HEK293 (cell line): ENCODE data around the gene PLIN5.

Experiments used
- CTCF ChIA-PET: fragments of 350-600 bp; formaldehyde crosslinking; extraction: SDS; loops from one replicate; lab custom pipeline; 2021; ENCODE audit warnings: antibody characterized with exemption; lab: Yijun Ruan, JAX
- POLR2A ChIA-PET: fragments of 300-600 bp; formaldehyde crosslinking; extraction: SDS; loops from one replicate; lab custom pipeline; 2020; ENCODE audit warnings: antibody characterized with exemption, inconsistent platforms; lab: Yijun Ruan, JAX
- H3K27ac ChIP-seq: fragments of 200-500 bp; sonication (Bioruptor generic); 2 replicates; pipeline ENCODE4 v1.5.1; 2014; ENCODE audit warnings: low read depth, low read length, control low read depth, inconsistent platforms; ENCODE audit errors: extremely low read depth
- H3K36me3 ChIP-seq, 2 experiments: fragments of 200-500 bp in 1 of 2; sonication (Bioruptor generic) in 1 of 2; 1 replicate in 1 of 2; 2 replicates in 1 of 2; pipeline ENCODE4 v1.5.1; 2014 to 2017; ENCODE audit warnings: inconsistent platforms in 2 of 2, low read length in 2 of 2; ENCODE audit not compliant: control insufficient read depth in 2 of 2, insufficient read depth in 1 of 2
- H3K4me1 ChIP-seq: fragments of 200-500 bp; sonication (Bioruptor generic); 2 replicates; pipeline ENCODE4 v1.5.1; 2014; ENCODE audit warnings: mild to moderate bottlenecking, low read length, inconsistent platforms; ENCODE audit not compliant: control insufficient read depth, insufficient read depth
- H3K4me3 ChIP-seq: 2 replicates; pipeline ENCODE4 v1.5.1; 2011; ENCODE audit warnings: low read depth, mild to moderate bottlenecking, control low read depth, low read length, moderate library complexity
- H3K9me3 ChIP-seq: fragments of 200-500 bp; sonication (Bioruptor generic); 2 replicates; pipeline ENCODE4 v1.5.1; 2014; ENCODE audit warnings: low read depth, low read length, inconsistent platforms; ENCODE audit not compliant: control insufficient read depth, insufficient read depth
- BCL11A ChIP-seq: fragments of 450-650 bp; formaldehyde crosslinking; IDR thresholded peaks from 2 replicates; pipeline ENCODE4 v1.5.1; 2016; ENCODE audit warnings: low read depth, missing biosample characterization, missing genetic modification characterization
- FEZF1 ChIP-seq: fragments of 450-650 bp; formaldehyde crosslinking; IDR thresholded peaks from 2 replicates; pipeline ENCODE4 v1.5.1; 2016; ENCODE audit warnings: missing biosample characterization, missing genetic modification characterization
- GLIS2 ChIP-seq: fragments of 450-650 bp; formaldehyde crosslinking; IDR thresholded peaks from 2 replicates; pipeline ENCODE4 v1.5.1; 2016; ENCODE audit warnings: missing biosample characterization, missing genetic modification characterization
- HOXC10 ChIP-seq: sonication (generic); formaldehyde crosslinking; IDR thresholded peaks from 2 replicates; pipeline ENCODE4 v1.8.1; 2023; ENCODE audit warnings: mild to moderate bottlenecking, missing genetic modification reagents
- IKZF3 ChIP-seq: fragments of 450-650 bp; IDR thresholded peaks from 2 replicates; pipeline ENCODE4 v1.5.0; 2018; ENCODE audit warnings: missing biosample characterization, mild to moderate bottlenecking, missing genetic modification characterization, moderate library complexity
- KLF9 ChIP-seq: fragments of 450-650 bp; formaldehyde crosslinking; IDR thresholded peaks from 2 replicates; pipeline ENCODE4 v1.5.1; 2016; ENCODE audit warnings: missing biosample characterization, missing genetic modification characterization, low read depth
- SP2 ChIP-seq: fragments of 450-650 bp; formaldehyde crosslinking; IDR thresholded peaks from 2 replicates; pipeline ENCODE4 v1.5.1; 2016; ENCODE audit warnings: missing biosample characterization, missing genetic modification characterization
- ZIC2 ChIP-seq: fragments of 450-650 bp; formaldehyde crosslinking; IDR thresholded peaks from 2 replicates; pipeline ENCODE4 v1.5.1; 2016; ENCODE audit warnings: missing biosample characterization, missing genetic modification characterization
- ZNF16 ChIP-seq: fragments of 450-650 bp; formaldehyde crosslinking; IDR thresholded peaks from 2 replicates; pipeline ENCODE4 v1.5.1; 2016; ENCODE audit warnings: low read depth, missing biosample characterization, missing genetic modification characterization
- ZNF18 ChIP-seq: fragments of 450-650 bp; formaldehyde crosslinking; IDR thresholded peaks from 2 replicates; pipeline ENCODE4 v1.5.1; 2016; ENCODE audit warnings: missing biosample characterization, missing genetic modification characterization
- ZNF292 ChIP-seq: fragments of 450-650 bp; formaldehyde crosslinking; IDR thresholded peaks from 2 replicates; pipeline ENCODE4 v1.5.1; 2016; ENCODE audit warnings: low read depth, missing biosample characterization, missing genetic modification characterization, borderline replicate concordance
- ZNF501 ChIP-seq: fragments of 450-650 bp; formaldehyde crosslinking; IDR thresholded peaks from 2 replicates; pipeline ENCODE4 v1.5.1; 2016; ENCODE audit warnings: missing biosample characterization, missing genetic modification characterization
- ZNF514 ChIP-seq: fragments of 450-650 bp; formaldehyde crosslinking; IDR thresholded peaks from 2 replicates; pipeline ENCODE4 v1.5.1; 2016; ENCODE audit warnings: missing biosample characterization, missing genetic modification characterization
- ZNF654 ChIP-seq: fragments of 450-650 bp; formaldehyde crosslinking; IDR thresholded peaks from 2 replicates; pipeline ENCODE4 v1.5.1; 2016; ENCODE audit warnings: low read depth, missing biosample characterization, missing genetic modification characterization
- ZNF660 ChIP-seq: fragments of 450-650 bp; IDR thresholded peaks from 2 replicates; pipeline ENCODE4 v1.5.1; 2018; ENCODE audit warnings: missing biosample characterization, mild to moderate bottlenecking, missing genetic modification characterization
- ZNF670 ChIP-seq: fragments of 450-650 bp; formaldehyde crosslinking; IDR thresholded peaks from 2 replicates; pipeline ENCODE4 v1.5.1; 2016; ENCODE audit warnings: missing biosample characterization, missing genetic modification characterization, low read depth
- ZSCAN4 ChIP-seq: fragments of 450-650 bp; formaldehyde crosslinking; IDR thresholded peaks from 2 replicates; pipeline ENCODE4 v1.5.1; 2017; ENCODE audit warnings: missing biosample characterization, missing genetic modification characterization
- TF ChIP-seq, protein P1 (sequence below): fragments of 450-650 bp; formaldehyde crosslinking; IDR thresholded peaks from 2 replicates; pipeline ENCODE4 v1.5.1; 2016; ENCODE audit warnings: missing biosample characterization, missing genetic modification characterization
- TF ChIP-seq, protein P2 (sequence below): fragments of 450-650 bp; formaldehyde crosslinking; IDR thresholded peaks from 2 replicates; pipeline ENCODE4; 2016; ENCODE audit warnings: missing biosample characterization, missing genetic modification characterization
- TF ChIP-seq, protein P3 (sequence below): fragments of 450-650 bp; formaldehyde crosslinking; conservative IDR thresholded peaks from 2 replicates; pipeline ENCODE4 v1.5.1; 2016; ENCODE audit warnings: low read depth, missing biosample characterization, missing genetic modification characterization
- TF ChIP-seq, protein P4 (sequence below): fragments of 450-650 bp; formaldehyde crosslinking; IDR thresholded peaks from 2 replicates; pipeline ENCODE4 v1.5.1; 2016; ENCODE audit warnings: missing biosample characterization, missing genetic modification characterization

The PLIN5 gene

GRCh38 chr19:4557144-4557970 is 22.3 kb upstream of the PLIN5 start:
- Histone ChIP-seq H3K36me3 (peaks cover 0 to 34% of the 10 kb centered on the region in 2 experiments; a peak in 2 of 3 replicates), H3K4me3 (no peak overlapping the region), H3K9me3 (no peaks in the 10 kb centered on the region), H3K27ac (no peak overlapping the region), H3K4me1 (no peaks in the 10 kb centered on the region)
- TF ChIP-seq ZNF18 (tag by site-specific recombination) (no peak), ZNF501 (tag by site-specific recombination) (no peak), ZNF16 (tag by site-specific recombination) (peak; percentile 94), SP2 (tag by site-specific recombination) (no peak; the same call in 1 of the 2 replicates), GLIS2 (tag by site-specific recombination) (0 out of 2 replicates have a peak, but pooled peaks have one; percentile 23), ZNF654 (peak; percentile 5; the same call in 1 of the 2 replicates), BCL11A (peak; percentile 47)
- TF ChIP-seq, protein P1, sequence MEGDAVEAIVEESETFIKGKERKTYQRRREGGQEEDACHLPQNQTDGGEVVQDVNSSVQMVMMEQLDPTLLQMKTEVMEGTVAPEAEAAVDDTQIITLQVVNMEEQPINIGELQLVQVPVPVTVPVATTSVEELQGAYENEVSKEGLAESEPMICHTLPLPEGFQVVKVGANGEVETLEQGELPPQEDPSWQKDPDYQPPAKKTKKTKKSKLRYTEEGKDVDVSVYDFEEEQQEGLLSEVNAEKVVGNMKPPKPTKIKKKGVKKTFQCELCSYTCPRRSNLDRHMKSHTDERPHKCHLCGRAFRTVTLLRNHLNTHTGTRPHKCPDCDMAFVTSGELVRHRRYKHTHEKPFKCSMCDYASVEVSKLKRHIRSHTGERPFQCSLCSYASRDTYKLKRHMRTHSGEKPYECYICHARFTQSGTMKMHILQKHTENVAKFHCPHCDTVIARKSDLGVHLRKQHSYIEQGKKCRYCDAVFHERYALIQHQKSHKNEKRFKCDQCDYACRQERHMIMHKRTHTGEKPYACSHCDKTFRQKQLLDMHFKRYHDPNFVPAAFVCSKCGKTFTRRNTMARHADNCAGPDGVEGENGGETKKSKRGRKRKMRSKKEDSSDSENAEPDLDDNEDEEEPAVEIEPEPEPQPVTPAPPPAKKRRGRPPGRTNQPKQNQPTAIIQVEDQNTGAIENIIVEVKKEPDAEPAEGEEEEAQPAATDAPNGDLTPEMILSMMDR (tag by site-specific recombination): 0 out of 2 replicates have a peak, but pooled peaks have one; percentile 44
- TF ChIP-seq, protein P2, sequence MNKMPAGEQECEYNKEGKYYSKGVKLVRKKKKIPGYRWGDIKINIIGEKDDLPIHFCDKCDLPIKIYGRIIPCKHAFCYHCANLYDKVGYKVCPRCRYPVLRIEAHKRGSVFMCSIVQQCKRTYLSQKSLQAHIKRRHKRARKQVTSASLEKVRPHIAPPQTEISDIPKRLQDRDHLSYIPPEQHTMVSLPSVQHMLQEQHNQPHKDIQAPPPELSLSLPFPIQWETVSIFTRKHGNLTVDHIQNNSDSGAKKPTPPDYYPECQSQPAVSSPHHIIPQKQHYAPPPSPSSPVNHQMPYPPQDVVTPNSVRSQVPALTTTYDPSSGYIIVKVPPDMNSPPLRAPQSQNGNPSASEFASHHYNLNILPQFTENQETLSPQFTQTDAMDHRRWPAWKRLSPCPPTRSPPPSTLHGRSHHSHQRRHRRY (tag by site-specific recombination): no peak
- ChIA-PET CTCF (interaction anchor here (0.6 to 1.7 kb wide), 4 partner anchors 9 to 79 kb away, joined by 3 to 11 read pairs (median 6); no protein-coding TSS in a partner anchor), POLR2A (no interaction called here)

DNA sequence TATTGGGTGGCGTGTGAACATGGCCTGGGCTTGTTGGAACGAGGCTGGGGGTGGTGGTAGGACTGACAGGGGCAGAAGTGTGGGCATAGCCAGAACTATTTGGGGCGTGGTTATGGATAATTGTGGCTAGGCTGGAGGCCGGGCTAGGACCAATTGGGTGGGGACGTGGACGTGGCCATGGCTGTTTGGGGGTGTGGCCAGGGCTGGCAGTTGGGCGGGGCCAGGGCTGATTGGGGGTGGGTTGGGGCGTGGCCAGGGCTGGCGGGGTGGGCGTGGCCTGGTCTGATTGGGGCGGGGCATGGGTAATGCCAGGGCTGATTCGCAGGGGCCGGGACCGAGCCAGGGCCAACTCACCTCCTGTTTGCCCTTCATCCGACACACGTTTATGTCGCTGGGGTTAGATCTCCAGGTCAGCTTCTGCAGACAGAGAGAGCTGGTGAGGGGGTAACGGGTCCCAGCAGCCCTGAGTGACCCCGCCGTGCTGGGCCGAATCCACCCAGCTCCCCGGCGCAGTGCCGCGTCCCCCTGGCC is 21.6 kb upstream of the PLIN5 start:
- no peaks in the 10 kb centered on the region for H3K9me3 ChIP-seq
- ChIA-PET POLR2A (no interaction called here), CTCF (interaction anchor here (0.7 to 2.2 kb wide), 5 partner anchors 10 to 180 kb away, joined by 3 to 11 read pairs (median 4); no protein-coding TSS in a partner anchor)
- H3K36me3 ChIP-seq: peaks cover 0 to 40% of the 10 kb centered on the region in 2 experiments; a peak in 2 of 3 replicates
- no peak overlapping the region for H3K4me3 ChIP-seq
- H3K4me1 ChIP-seq: no peaks in the 10 kb centered on the region
- no peak overlapping the region for H3K27ac ChIP-seq
- no peak for TF ChIP-seq FEZF1
- no peak for TF ChIP-seq ZSCAN4 (tag by site-specific recombination)
- TF ChIP-seq, protein P3, sequence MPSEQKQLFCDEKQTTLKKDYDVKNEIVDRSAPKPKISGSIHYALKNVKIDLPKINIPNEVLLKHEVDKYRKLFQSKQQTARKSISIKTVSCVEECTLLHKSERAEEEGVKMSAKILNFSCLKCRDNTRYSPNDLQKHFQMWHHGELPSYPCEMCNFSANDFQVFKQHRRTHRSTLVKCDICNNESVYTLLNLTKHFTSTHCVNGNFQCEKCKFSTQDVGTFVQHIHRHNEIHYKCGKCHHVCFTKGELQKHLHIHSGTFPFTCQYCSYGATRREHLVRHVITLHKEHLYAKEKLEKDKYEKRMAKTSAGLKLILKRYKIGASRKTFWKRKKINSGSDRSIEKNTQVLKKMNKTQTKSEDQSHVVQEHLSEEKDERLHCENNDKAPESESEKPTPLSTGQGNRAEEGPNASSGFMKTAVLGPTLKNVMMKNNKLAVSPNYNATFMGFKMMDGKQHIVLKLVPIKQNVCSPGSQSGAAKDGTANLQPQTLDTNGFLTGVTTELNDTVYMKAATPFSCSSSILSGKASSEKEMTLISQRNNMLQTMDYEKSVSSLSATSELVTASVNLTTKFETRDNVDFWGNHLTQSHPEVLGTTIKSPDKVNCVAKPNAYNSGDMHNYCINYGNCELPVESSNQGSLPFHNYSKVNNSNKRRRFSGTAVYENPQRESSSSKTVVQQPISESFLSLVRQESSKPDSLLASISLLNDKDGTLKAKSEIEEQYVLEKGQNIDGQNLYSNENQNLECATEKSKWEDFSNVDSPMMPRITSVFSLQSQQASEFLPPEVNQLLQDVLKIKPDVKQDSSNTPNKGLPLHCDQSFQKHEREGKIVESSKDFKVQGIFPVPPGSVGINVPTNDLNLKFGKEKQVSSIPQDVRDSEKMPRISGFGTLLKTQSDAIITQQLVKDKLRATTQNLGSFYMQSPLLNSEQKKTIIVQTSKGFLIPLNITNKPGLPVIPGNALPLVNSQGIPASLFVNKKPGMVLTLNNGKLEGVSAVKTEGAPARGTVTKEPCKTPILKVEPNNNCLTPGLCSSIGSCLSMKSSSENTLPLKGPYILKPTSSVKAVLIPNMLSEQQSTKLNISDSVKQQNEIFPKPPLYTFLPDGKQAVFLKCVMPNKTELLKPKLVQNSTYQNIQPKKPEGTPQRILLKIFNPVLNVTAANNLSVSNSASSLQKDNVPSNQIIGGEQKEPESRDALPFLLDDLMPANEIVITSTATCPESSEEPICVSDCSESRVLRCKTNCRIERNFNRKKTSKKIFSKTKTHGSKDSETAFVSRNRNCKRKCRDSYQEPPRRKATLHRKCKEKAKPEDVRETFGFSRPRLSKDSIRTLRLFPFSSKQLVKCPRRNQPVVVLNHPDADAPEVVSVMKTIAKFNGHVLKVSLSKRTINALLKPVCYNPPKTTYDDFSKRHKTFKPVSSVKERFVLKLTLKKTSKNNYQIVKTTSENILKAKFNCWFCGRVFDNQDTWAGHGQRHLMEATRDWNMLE (tag by site-specific recombination): no peak
- no peak for TF ChIP-seq ZNF660
- TF ChIP-seq KLF9 (tag by site-specific recombination): peak; percentile 57
- TF ChIP-seq HOXC10 (CRISPR knock-in tag): no peak
- no peak for TF ChIP-seq ZIC2 (tag by site-specific recombination)
- TF ChIP-seq ZNF670 (tag by site-specific recombination): no peak
- TF ChIP-seq, protein P4, sequence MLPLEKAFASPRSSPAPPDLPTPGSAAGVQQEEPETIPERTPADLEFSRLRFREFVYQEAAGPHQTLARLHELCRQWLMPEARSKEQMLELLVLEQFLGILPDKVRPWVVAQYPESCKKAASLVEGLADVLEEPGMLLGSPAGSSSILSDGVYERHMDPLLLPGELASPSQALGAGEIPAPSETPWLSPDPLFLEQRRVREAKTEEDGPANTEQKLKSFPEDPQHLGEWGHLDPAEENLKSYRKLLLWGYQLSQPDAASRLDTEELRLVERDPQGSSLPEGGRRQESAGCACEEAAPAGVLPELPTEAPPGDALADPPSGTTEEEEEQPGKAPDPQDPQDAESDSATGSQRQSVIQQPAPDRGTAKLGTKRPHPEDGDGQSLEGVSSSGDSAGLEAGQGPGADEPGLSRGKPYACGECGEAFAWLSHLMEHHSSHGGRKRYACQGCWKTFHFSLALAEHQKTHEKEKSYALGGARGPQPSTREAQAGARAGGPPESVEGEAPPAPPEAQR (tag by site-specific recombination): no peak
- TF ChIP-seq ZNF292 (tag by site-specific recombination): no peak
- TF ChIP-seq IKZF3 (tag by site-specific recombination): no peak
- TF ChIP-seq ZNF514 (tag by site-specific recombination): no peak
